ENCODE data around the gene PCA3. TPM values are rescaled to one million over a fixed set of nuclear protein-coding genes. Genes with fewer than 3 reads are reported as not detected.

The PCA3 gene
- total RNA-seq, 2 experiments from 2014 or later = not detected

GRCh38 chr9:76798527-76798926 is 34.3 kb downstream of the PCA3 start:
- Mint-ChIP-seq H3K4me1 (ENCODE audit: low read depth) (no peaks in the 10 kb centered on the region), H3K4me3 (no peak overlapping the region), H3K9me3 (no peaks in the 10 kb centered on the region), H3K36me3 (ENCODE audit: low read depth) (no peaks in the 10 kb centered on the region), H3K27ac (no peak overlapping the region), H3K27me3 (peaks cover 4% of the 10 kb centered on the region)
- Histone ChIP-seq H3K4me1 (ENCODE audit: insufficient read depth, low read length) (no peaks in the 10 kb centered on the region), H3K27me3 (ENCODE audit: control insufficient read depth in 1 of 2, insufficient read depth in 2 of 2, low read length in 2 of 2) (peaks cover 0 to 3% of the 10 kb centered on the region in 2 experiments), H3K4me3 (ENCODE audit: low read length) (no peak overlapping the region), H3K9me3 (ENCODE audit: control insufficient read depth in 1 of 2, insufficient read depth in 1 of 2, low read length in 2 of 2) (no peaks in the 10 kb centered on the region), H3K36me3 (ENCODE audit: insufficient read depth, low read length) (no peaks in the 10 kb centered on the region), H3K27ac (ENCODE audit: low read depth in 1 of 2, low read length in 2 of 2) (no peak overlapping the region)
- CTCF ChIA-PET = no interaction called here
- ATAC-seq (ENCODE audit: poor library complexity) (no peak), DNase-seq (no peak)
- intact Hi-C loops (cut with DNase I, micrococcal nuclease) = no loop called here
- POLR2A ChIA-PET = no interaction called here
- TF ChIP-seq CTCF (IDR thresholded peaks at IDR 0.05) = no peak

- no peaks in the 10 kb centered on the region for H3K4me1 Mint-ChIP-seq (ENCODE audit: low read depth)
- no peak overlapping the region for H3K27ac Mint-ChIP-seq
- Histone ChIP-seq H3K27ac (ENCODE audit: low read depth in 1 of 2, low read length in 2 of 2) (no peak overlapping the region), H3K27me3 (ENCODE audit: control insufficient read depth in 1 of 2, insufficient read depth in 2 of 2, low read length in 2 of 2) (peaks cover 0 to 3% of the 10 kb centered on the region in 2 experiments), H3K36me3 (ENCODE audit: insufficient read depth, low read length) (no peaks in the 10 kb centered on the region), H3K9me3 (ENCODE audit: control insufficient read depth in 1 of 2, insufficient read depth in 1 of 2, low read length in 2 of 2) (no peaks in the 10 kb centered on the region), H3K4me1 (ENCODE audit: insufficient read depth, low read length) (no peaks in the 10 kb centered on the region), H3K4me3 (ENCODE audit: low read length) (no peak overlapping the region)
- ATAC-seq (ENCODE audit: poor library complexity) (no peak), DNase-seq (no peak)
- H3K4me3 Mint-ChIP-seq = no peak overlapping the region
- ChIA-PET CTCF (no interaction called here), POLR2A (no interaction called here)
- no peaks in the 10 kb centered on the region for H3K36me3 Mint-ChIP-seq (ENCODE audit: low read depth)
- H3K9me3 Mint-ChIP-seq = no peaks in the 10 kb centered on the region
- no peak for TF ChIP-seq CTCF (IDR thresholded peaks at IDR 0.05)
- H3K27me3 Mint-ChIP-seq = peaks cover 4% of the 10 kb centered on the region
- intact Hi-C loops (cut with DNase I, micrococcal nuclease) = no loop called here
Measured at GRCh38 chr9:76799473-76799872, 35.2 kb downstream of the PCA3 start.

- ATAC-seq (ENCODE audit: poor library complexity) (no peak), DNase-seq (no peak)
- Mint-ChIP-seq H3K27ac (no peak overlapping the region), H3K4me1 (ENCODE audit: low read depth) (no peaks in the 10 kb centered on the region), H3K4me3 (no peak overlapping the region), H3K27me3 (peaks cover 4% of the 10 kb centered on the region), H3K9me3 (no peaks in the 10 kb centered on the region), H3K36me3 (ENCODE audit: low read depth) (no peaks in the 10 kb centered on the region)
- ChIA-PET POLR2A (interaction anchor here (1.0 kb wide), 1 partner anchor 8 kb away, joined by 4 read pairs; no protein-coding TSS in a partner anchor), CTCF (no interaction called here)
- no peak overlapping the region for H3K27ac ChIP-seq (ENCODE audit: low read depth in 1 of 2, low read length in 2 of 2)
- H3K9me3 ChIP-seq (ENCODE audit: control insufficient read depth in 1 of 2, insufficient read depth in 1 of 2, low read length in 2 of 2) = peaks cover 0 to 5% of the 10 kb centered on the region in 2 experiments
- no peaks in the 10 kb centered on the region for H3K4me1 ChIP-seq (ENCODE audit: insufficient read depth, low read length)
- no peaks in the 10 kb centered on the region for H3K36me3 ChIP-seq (ENCODE audit: insufficient read depth, low read length)
- intact Hi-C loops (cut with DNase I, micrococcal nuclease) = loop anchor here in 1 of 2 experiments (10.0 kb wide), 1 partner anchor 344 kb away; no protein-coding TSS in a partner anchor
- H3K4me3 ChIP-seq (ENCODE audit: low read length) = no peak overlapping the region
- TF ChIP-seq CTCF (IDR thresholded peaks at IDR 0.05) = no peak
- no peaks in the 10 kb centered on the region for H3K27me3 ChIP-seq (ENCODE audit: control insufficient read depth in 1 of 2, insufficient read depth in 2 of 2, low read length in 2 of 2)
Measured at GRCh38 chr9:76800901-76801300, 36.7 kb downstream of the PCA3 start.
